Measurements from ENCODE around the gene PDXK.

The PDXK gene

GRCh38 chr21:43726686-43727518 is 8.0 kb downstream of the PDXK start:
- DNase-seq = no peak

DNA sequence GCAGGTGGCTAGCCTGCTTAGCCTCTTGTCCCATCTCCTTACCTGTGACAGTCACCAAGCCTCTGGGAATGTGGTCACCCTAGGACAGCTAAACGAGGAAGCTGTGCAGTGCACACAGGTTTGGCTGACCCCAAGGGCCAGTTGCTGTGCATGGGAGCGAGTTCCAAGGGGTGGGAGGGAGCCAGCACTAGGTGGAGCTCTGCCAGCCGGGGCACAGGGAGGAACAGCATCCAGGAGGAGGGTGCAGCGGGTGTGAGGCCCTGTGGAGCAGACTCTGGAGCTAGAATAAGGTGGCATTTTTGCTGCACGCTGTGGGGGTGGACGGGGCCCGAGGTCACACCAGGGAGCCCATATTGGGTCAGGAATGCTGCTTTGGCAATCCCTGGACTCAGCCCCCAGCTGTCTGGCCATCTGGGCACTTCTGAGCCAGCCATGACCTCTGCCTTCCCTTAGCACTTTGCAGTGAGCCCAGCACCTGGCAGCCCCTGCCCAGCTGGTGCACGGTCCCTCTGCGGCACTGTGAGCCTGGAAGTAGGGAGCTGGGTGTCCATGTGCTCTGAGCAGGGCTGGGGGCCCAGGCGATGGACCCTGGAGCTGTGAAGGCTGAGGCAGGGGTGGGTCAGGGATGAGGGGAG is 8.7 kb downstream of the PDXK start:
- no peak for DNase-seq

DNA sequence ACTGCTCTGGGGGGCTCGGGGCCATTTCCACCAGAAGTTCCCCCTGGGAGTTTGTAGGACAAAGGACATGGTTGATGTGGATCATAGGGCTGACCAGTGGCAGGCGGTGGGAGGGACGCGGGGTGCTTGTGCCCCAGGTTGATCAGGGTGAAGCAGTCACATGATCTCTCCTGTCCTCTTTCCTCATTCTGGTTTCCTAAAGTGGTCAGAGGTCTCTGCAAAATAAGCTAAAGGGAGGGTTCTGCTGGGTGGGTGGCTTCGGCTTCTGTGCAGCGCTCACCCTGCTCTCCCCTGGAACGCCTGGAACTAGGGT is 9.2 kb downstream of the PDXK start:
- DNase-seq = no peak

- peak; percentile 31 to 57 (median 40) for DNase-seq
Observed at GRCh38 chr21:43728467-43729390, 9.8 kb downstream of the PDXK start.

GRCh38 chr21:43731476-43731875 is 12.5 kb downstream of the PDXK start:
- DNase-seq = no peak

DNA sequence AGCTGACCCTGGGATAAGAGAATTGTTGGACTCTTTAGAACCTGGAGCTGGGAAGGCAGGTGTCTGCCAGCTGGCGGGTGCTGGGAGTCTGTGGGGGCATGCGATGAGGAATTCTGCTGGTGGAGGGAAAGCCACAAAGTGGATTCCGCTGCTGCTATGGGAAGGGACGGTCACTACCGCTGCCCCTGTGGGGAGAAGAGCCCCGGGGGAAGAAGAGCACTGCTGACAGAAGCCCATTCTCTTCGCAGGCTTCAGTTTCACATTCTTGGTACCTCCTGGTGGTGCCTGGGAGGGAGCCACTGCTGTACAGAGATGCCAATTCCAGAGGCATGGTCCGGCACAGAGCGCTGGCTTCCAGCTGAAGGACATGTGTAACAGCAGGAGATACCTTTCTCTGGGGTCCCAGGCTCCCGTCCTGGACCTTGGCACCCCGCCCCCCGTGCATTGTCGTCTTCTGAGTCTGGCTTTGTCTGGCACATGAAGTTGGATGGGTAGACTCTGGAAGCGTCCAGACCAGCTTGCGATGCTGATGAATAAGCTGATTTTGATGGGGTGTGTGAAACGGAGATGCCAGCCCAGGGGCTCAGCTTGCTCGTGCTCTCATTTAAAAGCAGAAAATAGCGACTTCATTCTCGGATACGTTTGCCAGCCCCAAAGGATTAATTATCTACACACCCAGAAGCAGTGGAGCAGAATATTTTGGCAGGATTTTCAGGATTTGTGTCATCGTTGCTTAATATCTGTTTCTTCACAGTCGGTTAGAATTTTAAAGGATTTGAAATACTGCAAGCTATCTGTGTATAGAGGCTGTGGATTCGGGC is 13.2 kb downstream of the PDXK start:
- no peak for DNase-seq

DNA sequence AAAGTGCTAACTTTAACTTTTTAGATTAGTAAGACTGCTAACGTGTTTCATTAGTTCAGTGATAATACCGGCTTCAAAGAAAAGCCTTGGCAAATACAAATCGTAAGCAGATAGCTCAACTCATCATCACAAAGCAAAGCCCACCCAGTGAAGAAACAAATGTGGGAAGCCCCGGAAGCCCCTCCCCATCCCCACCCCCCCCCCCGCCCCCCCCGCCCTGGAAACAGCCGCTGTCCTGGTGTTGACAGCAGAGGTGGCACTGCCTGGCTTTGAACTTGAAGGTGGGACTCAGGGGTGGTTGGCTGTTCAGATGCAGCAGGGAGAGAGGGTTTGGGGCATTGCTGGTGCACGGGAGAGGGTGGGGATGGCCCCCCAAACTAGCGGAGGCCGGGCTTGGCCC is 14.1 kb downstream of the PDXK start:
- no peak for DNase-seq

DNA sequence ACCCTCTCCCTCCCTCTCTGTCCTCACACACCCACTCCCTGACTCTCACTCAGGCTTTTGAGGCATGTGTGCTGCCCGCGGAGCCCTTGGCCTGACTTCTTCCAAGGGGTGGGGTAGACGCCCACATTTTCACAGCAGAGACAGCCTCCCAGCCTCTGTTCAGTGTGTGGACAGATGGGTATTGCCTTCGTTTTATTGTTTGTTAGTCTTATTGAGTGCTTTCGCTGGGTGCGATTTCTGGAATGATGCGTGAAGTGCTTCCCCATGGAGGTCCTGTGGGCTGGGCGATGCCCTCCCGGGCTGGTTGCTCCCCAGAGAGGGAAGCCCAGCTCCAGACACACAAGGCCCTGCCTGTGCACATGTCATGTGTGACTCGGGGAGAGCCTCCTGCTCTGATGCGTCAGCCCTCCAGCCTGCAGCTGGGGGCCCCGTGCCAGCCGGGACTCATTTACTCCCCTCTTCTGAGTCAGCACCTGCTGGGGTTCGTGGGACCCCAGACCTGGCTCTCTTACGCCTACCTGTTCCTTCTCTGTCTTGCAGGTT is 14.7 kb downstream of the PDXK start:
- peak in 1 of 4 experiments; percentile 7 for DNase-seq

- DNase-seq = no peak
Observed at GRCh38 chr21:43734131-43734927, 15.4 kb downstream of the PDXK start.

DNA sequence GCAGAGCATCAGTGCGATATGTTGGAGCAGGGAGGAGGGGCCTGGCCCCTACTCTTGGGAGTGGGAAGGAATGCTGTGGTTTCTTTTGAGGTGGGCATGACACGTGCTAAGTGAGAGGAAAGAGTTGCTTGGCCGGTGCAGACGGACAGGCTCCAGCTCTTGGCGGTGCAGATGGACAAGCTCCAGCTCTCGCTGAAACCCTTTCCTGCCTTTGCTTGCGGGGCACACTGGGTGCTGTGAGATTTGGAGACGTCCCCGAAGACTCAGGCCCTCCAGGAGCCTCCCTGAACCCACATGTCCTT is 15.9 kb downstream of the PDXK start:
- no peak for DNase-seq

- DNase-seq = no peak
Observed at GRCh38 chr21:43735236-43736091, 16.5 kb downstream of the PDXK start.

DNA sequence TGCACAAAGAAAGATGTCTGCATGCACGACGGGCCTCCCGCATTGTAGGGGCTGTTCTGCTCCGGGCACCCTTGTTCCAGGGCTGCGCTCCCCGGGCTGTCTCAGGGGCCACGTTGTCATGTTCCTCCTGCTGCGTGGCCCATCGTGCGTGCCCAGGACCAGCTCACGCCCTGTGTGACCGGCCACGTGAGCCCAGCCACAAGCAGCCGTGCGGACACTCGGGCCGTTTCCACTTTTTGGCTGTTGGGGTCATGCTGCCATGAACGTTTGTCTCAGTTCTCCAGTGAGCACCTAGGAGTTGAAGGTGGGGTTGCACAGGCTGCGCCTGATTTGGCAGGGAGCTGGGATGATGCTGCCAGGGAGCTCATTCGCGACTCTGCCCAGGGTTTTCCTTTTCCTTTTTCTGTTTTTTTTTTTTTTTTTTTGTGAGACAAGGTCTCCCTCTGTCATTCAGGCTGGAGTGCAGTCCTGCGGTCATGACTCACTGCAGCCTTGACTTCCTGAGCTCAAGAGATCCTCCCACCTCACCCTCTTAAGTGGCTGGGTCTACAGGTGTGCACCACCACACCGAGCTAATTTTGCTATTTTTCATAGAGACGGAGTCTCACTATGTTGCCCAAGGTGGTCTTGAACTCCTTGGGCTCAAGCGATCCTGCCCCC is 17.4 kb downstream of the PDXK start:
- DNase-seq = no peak

DNA sequence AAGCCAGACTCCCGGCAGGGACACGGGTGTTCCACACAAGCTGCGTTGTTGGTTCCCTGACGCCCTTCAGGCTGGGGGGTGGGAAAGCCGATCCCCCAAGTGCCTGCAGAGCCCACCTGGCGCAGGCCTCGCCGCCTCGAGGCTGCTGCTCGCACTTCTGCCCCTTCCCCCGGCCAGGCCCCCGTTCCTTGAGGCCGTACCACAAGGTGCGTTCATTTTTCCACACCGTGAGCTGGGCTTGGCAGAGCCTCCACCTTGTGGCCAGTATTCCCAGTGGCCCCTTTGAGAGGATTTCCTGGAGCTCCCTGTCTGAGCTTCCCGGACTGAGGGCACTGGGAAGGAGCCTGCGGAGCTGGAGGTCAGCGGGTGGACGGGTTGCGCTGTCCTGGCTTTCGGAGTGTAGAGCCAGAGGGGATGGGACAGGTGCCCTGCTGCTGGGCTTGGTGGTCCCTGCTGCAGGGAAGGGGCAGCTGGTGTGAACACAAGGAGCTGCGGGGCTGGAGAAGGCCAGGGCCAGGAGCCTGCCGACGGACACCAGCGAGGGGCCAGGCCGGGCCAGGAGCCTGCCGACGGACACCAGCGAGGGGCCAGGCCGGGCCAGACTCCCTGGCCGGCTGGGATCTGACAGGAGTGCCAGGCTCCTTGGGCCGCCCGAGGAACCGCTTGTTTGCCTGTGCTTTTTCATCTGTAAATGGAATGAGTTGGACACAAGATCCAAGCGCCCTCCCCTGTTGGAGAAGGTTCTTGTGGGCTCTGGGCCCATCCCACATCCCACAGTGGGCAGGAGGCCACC is 18.4 kb downstream of the PDXK start:
- no peak for DNase-seq

DNA sequence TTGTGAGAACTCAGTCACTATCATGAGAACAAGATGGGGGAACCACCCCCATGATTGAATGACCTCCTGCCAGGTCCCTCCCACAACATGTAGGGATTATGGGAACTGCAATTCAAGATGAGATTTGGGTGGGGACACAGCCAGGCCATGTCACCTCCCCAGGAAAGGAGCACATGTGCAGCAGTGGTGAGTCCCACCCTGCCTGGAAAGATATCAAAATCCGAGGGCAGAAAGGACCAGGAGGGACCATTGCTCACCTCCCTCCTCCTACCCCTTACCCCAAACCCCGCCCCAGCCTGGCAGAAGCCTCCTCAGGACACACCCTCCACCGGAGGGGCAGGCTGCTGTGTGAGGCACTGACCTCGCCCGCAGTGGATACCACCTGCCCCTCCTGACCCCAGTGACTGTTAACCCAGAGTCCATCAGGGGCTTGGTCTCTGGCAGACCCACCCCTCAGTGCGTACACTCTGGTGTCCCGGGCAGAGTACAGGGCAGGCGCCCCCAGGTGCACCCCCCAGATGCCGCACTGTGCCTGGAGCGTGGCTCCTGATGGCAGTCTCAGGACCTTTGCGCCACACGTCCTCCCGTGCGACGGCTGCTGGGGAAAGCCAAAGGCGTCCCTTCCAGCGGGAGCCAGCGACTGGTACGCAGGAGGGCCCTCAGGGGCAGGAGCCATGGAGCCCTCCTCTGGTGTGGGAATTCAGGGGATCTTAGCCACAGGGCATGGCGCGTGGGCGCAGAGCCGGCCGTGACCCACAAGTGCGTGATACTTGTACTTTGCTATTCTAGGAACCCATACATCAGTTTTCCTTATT is 20.9 kb downstream of the PDXK start:
- DNase-seq = no peak

DNA sequence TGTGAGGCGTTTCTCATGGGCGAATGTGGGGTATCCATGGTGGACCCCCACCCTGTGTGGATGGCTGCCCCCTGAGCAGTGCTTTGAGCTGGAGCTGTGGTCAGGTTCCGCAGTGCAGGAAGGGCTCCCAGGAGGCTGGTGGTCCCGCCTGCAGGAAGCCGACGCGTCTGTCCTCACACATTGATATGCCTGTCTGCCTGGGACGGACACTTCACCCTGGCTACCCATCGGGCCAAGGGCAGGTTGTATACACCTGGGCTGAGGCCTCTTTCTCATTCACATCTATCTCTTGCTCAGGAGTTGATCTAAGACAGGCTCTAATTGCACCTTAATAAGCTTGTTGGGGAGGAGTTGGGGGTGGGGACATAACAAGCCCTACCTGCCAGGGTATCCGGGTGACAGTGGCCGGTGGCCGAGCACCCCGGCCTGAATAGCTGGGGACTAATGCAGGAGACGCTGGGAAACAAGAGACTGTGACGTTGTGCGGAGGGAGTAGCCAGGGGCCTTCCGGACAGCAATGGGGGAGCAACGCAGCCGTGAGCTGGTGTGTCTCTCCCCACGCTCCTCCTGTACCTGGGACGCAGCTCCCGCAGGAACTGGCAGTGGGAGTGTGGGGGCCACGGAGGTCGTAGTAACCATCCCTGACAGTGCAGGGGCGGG is 21.7 kb downstream of the PDXK start:
- DNase-seq = peak in 1 of 4 experiments; percentile 5

GRCh38 chr21:43741423-43742096 is 22.6 kb downstream of the PDXK start:
- no peak for DNase-seq

DNA sequence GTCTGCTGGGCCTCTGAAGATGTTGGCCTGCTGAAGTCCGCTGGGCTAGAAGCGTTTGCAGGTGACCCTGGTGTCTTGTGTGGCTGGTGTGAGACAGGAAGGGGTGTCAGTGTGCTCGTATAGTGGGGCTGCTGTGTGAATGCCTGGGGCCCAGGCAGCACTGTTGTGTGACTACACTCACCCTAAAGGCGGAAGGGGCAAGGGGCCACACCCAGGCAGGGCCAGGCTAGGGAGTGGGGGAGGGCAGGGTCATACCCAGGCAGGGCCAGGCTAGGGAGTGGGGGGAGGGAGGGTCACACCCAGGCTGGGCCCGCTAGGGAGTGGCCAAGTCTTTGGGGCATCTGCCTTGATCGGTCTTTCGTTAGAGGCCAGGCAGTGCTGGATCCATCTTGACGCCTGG is 25.0 kb downstream of the PDXK start:
- DNase-seq = no peak

All from activated naive CD4-positive, alpha-beta T cell (primary cell).